Measurements from ENCODE around the gene MAPK6.
"Not testable (repeated sequence)": the region's sequence is repeated elsewhere in the genome, so short reads cannot be mapped to it uniquely, and the experiment has no call there.

MAPK6 gene

GRCh38 chr15:52042051-52042851 lies 23.2 kb downstream of the MAPK6 start:
- no peak overlapping the region for H3K4me3 ChIP-seq (ENCODE audit: low read depth, low read length)
- DNase-seq (ENCODE audit: low read depth, low spot score), result no peak
- in situ Hi-C loops (cut with HindIII; ENCODE audit: low sequenced_read_pairs), result no loop called here

GRCh38 chr15:52045795-52046298 lies 26.8 kb downstream of the MAPK6 start:
- in situ Hi-C loops (cut with HindIII; ENCODE audit: low sequenced_read_pairs); H3K4me3 ChIP-seq (ENCODE audit: low read depth, low read length); DNase-seq (ENCODE audit: low read depth, low spot score): not testable (repeated sequence)

More at GRCh38 chr15:52042051-52042851, 23.2 kb downstream of the MAPK6 start:
- no peak for TF ChIP-seq CTCF (IDR thresholded peaks at IDR 0.05; ENCODE audit: low read depth, low read length)

- DNase-seq (ENCODE audit: low read depth, low spot score); in situ Hi-C loops (cut with HindIII; ENCODE audit: low sequenced_read_pairs); H3K4me3 ChIP-seq (ENCODE audit: low read depth, low read length): not testable (repeated sequence)
Observed at GRCh38 chr15:52046552-52046951, 27.5 kb downstream of the MAPK6 start.

- peak; percentile 38 for DNase-seq (ENCODE audit: low read depth, low spot score)
- no peak overlapping the region for H3K4me3 ChIP-seq (ENCODE audit: low read depth, low read length)
- TF ChIP-seq CTCF (IDR thresholded peaks at IDR 0.05; ENCODE audit: low read depth, low read length), result no peak
- in situ Hi-C loops (cut with HindIII; ENCODE audit: low sequenced_read_pairs), result no loop called here
Observed at GRCh38 chr15:52050416-52050815, 31.4 kb downstream of the MAPK6 start.

GRCh38 chr15:52052066-52052935 lies 33.3 kb downstream of the MAPK6 start:
- no peak for DNase-seq (ENCODE audit: low read depth, low spot score)
- no peak overlapping the region for H3K4me3 ChIP-seq (ENCODE audit: low read depth, low read length)
- in situ Hi-C loops (cut with HindIII; ENCODE audit: low sequenced_read_pairs), result no loop called here
- TF ChIP-seq CTCF (IDR thresholded peaks at IDR 0.05; ENCODE audit: low read depth, low read length), result no peak

- no peak for DNase-seq (ENCODE audit: low read depth, low spot score)
- in situ Hi-C loops (cut with HindIII; ENCODE audit: low sequenced_read_pairs), result no loop called here
- no peak for TF ChIP-seq CTCF (IDR thresholded peaks at IDR 0.05; ENCODE audit: low read depth, low read length)
- no peak overlapping the region for H3K4me3 ChIP-seq (ENCODE audit: low read depth, low read length)
Observed at GRCh38 chr15:52054381-52054780, 35.4 kb downstream of the MAPK6 start.

- DNase-seq (ENCODE audit: low read depth, low spot score); H3K4me3 ChIP-seq (ENCODE audit: low read depth, low read length); in situ Hi-C loops (cut with HindIII; ENCODE audit: low sequenced_read_pairs): not testable (repeated sequence)
Observed at GRCh38 chr15:52054858-52055257, 35.8 kb downstream of the MAPK6 start.

- DNase-seq (ENCODE audit: low read depth, low spot score), result no peak
- no peak overlapping the region for H3K4me3 ChIP-seq (ENCODE audit: low read depth, low read length)
- in situ Hi-C loops (cut with HindIII; ENCODE audit: low sequenced_read_pairs), result no loop called here
- TF ChIP-seq CTCF (IDR thresholded peaks at IDR 0.05; ENCODE audit: low read depth, low read length), result no peak
Observed at GRCh38 chr15:52056001-52056400, 37.0 kb downstream of the MAPK6 start.

Data from astrocyte of the spinal cord (primary cell).